ENCODE results near the gene TUBA4A.

- TF ChIP-seq CTCF (IDR thresholded peaks at IDR 0.05 in 8 of 11, conservative IDR thresholded peaks at IDR 0.05 in 3 of 11) (peak in 1 of 11 experiments; percentile 7), POLR2AphosphoS5 (IDR thresholded peaks at IDR 0.05) (peak; percentile 36 to 98 (median 88)), POLR2A (IDR thresholded peaks at IDR 0.05) (peak; percentile 9 to 33 (median 30))
Observed at GRCh38 chr2:219249203-219249980, 4.3 kb downstream of the TUBA4A start.

Data from spleen (tissue), 7 donors.